HG02678 (cell line): ENCODE results near the gene AFF3.

Experiments used
- ATAC-seq: cut with Tn5 transposase; IDR thresholded peaks from one replicate; pipeline ENCODE4 v1.9.1; 2021; ENCODE audit warnings: mild to moderate bottlenecking, moderate library complexity; ENCODE audit not compliant: unreplicated experiment

The AFF3 gene

DNA sequence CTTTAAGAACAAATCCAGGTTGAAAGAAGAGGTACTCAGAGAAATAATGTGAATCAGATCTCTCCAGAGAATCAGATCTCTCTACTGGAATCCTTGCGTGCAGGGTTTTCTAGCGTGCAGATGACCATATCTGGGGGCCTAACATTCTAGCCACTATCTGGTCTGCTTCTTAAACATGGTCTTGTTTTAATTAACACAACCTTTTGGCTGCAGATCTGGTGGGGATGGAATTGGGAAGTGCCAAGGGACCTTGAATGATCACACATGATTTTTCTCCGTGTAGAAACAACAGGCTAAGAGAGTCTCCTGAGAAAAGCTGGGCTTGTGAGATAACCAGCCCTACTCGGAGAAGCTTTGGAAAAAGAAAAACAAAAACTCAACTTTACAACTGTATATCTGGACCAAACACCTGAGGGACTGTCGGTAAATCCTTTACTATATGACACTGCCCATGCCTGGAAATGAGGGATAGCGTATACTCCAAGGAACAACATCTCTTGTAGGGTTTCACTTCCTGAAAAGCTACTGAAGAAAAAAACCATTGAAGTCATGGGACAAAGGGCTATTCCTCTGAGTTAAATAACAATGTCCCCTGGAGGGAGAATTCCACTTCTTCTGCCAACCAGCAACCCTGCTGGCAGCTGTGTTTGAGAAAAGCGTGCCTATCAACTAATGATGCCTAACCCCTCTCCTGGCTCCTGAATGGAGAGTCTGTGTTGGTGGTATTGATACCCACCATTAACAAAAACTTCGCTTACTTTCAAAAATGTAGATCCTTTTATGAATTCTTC is 481.6 kb downstream of the AFF3 start:
- no peak for ATAC-seq

DNA sequence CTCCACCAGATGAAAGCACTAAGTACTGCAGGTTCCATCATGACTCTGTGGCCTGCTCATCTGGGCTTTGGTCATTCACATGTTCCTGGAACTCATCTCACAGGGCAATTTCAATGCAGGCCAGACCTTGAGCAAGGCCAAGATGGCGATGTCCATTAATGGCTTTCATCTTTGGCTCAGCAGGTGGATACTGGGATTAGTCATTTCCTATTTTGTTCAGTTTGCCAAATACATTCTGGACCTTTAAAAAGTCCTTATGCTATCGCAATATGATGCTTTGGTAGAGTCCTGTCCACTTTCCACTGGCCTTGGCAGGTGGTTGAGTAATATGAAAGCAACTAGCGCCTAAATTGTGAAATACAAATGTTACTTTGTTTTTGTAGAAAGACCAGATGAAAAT is 482.5 kb downstream of the AFF3 start:
- no peak for ATAC-seq

DNA sequence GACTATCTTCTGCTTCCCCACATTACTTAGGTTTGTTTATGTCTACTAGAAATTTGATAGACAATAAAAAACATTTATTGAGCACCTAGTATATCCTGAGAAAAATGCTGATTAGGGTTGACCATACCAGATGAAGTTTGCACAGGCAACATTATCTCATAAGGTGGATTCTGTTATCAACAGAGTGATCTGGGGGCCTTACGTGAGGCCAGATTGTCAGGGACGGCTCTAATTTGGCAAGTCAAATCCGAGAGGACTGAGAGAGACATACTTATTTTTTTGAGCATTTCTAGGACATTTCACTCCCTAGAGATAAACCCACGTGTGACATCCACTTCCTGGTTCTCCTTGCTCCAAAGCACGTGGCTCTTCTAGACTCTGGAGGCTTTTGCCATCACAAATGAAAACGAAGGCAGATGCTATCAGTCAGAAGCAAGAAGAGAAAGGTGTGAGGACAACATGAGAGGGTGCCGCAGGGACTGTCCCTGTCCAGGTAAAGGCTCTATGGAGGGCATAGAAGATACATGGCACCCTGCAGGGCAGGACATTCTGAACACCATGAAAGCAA is 484.6 kb downstream of the AFF3 start:
- ATAC-seq: no peak

DNA sequence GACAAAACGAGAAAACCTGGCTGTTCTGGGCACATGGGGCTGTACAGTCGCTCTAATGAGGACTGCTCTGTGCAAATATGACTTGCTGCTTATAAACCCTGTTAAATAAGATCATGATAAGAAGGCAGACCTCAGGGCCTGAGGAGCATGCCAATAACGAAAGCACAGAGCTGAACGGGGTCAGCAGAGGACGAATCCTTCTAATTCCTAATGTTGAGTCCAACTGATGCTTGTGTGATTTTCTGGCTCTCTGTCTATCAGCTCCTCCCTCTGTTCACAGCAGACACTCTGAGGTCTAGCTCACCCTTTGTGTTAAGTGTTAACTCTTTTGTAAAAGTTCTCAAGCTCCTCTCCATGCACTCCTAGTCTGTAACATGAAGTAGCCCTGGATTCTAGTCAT is 485.4 kb downstream of the AFF3 start:
- no peak for ATAC-seq

DNA sequence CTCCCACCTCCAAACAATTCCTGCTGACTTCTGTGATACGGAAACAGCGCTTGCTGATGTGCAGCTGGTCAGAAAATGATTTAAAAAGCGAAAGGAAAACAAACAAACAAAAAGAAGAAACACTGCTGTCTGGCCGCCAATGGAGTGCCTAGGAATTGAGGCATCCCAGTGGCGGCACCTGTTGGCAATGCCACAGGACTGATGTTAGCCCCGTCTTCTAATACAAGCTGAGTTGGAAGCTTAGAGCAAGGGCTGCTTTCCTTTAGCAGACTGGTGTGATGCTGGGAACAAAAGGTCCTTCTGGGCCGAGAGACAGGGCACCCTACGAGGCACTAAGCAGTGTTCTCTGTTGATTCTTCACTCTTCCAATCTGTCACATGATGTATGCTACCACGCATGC is 489.0 kb downstream of the AFF3 start:
- ATAC-seq: no peak

DNA sequence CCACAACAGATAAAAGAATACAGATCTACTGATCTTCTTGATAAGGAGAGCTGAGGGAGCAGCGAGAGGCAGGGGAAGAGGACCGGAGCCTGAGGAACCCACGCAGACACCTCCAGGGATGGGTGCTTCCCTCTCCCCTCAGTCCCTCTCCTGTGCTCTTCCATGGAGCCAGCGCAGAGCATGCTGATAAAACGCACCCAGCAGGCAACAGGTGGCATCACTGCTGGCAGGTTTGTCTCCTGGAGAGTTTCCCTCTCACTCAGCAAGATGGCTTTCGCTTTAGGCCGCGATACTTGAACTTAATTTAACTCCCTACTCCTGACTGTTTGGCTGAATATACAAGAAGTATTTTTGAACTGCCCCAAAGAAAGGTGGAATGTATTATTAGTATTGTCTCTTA is 489.5 kb downstream of the AFF3 start:
- no peak for ATAC-seq

DNA sequence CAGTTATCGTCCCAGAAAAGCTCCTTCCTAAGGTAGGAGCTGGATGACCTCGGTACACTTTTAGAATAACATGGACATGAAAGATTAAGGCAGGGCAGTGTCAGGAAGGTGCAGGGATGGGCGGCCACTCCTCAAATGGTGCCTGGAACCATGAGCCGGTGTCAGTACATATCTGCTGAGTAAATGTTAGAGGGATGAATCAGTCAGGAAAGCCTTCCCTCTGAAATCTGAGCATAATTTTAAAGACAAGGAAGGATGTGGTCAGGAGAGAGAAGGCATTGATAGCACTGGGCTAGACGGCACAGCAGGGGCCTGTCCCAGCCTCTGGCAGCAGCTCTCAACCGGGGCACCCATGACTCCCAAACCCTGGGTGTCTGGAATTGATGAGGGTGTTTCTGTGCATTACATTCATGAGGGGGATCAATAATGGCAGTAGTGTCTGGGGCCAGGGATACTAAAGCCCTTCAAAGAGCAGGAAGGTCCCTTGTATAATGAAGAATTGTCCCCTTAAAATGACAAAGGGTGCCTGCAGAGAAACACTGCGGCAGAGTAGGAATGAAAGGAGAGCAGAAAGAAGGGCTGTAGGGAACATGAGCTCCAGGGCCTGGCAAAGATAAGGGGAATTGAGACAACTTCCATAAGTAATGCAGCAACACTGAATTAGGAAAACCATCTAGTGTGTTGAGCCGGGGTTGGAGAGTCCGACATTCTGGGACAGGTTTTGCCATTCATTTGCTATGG is 490.3 kb downstream of the AFF3 start:
- ATAC-seq: no peak

DNA sequence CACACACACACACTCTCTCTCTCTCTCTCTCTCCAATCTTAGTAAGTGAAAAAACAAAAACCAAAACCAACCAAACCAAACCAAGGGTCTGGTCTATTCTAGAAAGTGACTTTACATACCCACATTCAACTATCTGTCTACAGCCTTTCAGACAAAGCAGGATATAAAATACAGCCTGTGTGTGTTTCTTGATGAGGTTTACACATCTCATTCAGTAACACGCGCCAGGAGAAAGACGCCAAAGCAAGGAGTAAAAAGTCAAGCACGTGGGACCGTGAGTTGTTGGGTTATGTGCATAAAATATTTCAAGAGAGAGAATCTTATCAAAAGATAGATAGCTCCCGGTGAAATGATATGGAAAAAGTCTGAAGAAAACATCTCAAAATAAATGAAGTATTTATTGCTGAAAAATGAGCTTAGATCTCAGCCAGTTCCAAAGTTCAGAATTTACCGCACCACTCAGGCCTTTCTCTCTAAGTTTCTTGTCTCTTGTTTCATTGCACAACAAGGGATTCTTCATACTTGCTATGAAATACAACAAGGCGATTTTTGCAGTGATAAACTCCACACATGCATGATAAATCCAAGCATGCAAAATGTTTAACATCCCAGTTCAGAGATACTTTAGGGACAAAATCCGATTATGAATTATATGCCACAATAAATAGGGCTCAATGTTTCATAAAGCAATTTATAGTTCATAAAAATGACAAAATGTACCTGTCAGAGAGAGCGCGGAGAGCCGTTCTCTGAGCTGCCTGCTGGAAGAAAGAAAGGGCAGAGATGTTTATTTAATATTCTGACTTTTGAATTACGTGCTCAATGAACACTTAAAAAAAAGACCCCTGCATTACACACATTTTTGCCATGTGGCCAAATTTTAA is 493.2 kb downstream of the AFF3 start:
- ATAC-seq: no peak

DNA sequence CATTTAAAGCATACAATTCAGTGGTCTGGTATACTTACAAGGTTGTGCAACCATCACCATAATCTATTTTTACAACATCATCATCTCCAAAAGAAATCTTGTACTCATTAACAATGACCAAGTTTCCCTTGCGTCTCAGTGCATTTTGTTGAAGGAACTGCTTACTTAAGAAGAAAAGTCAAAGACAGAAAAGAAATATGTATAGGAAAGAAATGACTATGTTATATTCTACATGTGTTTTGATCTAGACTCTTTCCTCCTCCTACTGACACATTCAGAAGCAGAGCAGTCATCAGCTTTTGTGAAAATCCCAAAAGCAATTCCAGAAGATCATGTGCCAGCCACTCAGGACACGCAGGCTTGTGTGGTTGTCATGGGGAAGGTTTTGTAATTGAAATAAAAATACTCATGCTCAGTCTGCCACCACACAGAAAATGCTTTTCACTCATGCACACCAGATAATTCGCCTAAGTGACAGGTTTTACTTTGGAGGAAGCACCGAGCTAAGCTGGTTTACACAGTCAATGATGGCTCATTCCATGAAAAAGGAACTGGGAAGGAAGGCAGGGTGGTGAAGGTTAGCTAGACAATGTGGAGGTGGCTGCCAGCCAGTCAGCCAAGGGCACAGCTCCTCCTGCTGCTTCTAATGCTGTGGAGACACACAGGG is 494.1 kb downstream of the AFF3 start:
- no peak for ATAC-seq

DNA sequence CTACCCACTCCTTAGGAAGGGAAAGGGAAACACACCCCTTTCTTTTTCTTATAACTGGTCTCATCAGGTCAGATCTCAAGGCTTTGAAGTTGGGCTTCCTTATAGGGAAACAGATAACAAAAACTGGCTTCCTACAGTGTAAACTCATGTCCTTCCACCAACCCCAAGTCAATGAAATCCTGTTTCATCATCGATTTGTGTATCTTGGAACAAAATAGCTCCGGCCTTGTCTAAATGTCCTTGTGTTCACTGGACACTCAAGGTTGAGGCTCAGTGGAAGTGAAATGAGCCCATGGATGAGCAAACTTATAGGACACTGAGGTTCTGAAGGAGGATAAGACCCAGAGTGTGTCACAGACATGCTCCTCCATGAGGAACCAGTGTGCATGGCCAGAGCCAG is 496.4 kb downstream of the AFF3 start:
- ATAC-seq: no peak

DNA sequence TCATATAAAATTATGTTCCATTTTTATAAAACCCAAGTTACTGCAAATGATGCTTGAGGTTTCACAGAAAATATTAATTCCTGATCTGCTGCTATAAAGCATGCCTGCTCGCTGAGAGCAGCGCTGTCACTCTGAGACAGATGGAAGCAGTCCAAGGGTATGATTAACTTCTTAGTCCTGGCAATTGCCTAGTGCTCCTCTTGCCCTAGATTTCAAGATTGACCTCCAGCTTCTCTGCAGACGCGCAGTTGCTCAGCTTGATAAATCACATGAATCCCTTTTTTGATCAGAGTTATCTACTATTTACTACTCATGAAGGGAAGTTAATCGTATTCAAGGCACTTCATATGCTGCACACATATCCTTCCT is 498.0 kb downstream of the AFF3 start:
- ATAC-seq: no peak

DNA sequence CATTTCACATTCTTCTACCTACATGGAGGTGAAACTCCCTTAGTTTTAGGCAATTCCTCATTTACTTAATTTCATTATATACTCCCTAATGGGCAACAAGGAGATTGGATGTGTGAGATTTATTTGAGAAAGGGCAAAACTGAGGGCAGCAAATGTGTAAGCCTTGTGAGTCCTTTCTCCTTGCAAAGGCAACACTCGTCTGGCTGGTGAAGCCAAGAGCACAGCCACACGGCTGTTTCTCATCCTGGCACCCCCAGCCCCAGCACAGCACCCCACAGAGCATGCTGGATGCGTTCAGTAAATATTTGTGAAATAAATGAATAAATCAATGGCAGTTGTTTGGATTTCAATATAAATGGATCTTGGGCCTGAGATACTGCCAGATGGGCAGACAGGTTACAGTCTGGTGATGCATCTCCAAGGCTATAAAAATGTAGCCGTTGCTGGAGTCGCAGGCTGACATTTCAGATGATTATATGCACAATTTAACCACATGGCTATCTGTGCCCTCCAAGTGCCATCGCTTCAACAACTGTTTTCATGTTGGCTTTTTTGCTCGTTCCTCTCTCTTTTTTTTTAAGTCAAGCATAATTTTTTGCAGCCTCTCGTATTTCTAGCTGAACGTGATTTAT is 498.5 kb downstream of the AFF3 start:
- ATAC-seq: no peak

DNA sequence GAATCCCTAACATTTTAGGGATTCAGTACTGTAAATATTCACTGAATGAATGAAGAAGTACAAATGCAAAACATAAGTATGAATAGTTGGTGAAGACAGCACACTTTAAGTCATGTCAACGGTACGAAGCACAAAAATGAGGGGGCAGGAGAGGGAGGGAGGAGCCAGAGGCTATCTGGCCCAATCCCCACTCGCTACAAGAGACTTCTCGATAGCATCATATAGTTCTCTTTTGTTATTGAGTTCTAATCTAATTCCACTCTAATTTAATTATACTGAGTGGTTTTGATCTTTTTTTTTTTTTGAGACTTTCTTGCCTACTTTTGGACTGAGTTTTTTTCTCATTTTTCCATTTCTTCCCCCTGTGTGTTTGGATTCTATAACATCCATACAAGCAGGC is 500.4 kb downstream of the AFF3 start:
- no peak for ATAC-seq

DNA sequence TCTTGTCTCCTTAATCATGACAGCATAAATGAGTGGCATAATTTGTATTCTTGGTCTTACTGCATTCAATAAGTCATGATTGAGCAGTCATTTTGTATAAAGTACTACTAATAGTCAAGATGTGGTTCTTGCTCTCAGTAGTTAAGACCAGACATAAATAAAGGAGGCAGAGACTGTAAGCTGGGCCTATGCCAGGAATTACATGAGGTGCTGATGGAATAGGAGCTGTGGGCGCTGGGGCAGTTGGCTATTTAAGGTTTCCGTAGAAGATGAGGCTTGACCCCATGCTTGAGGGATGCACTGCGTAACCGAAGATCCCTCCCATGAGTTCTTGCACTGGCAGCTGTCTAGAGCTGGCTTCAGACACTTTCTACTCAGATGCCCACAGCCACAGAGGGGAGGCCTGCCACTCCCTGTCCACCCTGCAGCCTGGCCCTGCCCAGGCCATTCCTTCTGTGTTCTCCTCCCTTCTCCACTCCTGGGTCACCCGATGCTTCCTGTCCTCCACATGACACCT is 501.7 kb downstream of the AFF3 start:
- no peak for ATAC-seq

DNA sequence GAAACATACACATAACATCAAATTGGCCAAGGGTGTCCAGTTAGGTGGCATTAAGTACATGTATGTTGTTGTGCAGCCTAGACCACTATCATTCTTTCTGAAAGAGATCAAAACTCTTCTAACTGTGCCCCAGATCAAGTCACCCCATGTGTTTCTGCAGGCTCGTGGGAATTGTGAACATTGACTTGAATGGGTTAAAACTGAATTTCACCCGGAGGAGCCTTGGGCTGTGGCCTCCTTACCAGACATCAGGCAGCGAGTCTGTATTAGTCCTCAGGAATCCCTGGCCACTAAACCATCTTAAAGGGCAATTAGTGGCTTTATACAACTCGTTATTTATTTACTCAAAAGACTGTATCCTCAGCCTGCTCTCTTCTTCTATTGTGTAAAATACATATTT is 503.6 kb downstream of the AFF3 start:
- no peak for ATAC-seq

DNA sequence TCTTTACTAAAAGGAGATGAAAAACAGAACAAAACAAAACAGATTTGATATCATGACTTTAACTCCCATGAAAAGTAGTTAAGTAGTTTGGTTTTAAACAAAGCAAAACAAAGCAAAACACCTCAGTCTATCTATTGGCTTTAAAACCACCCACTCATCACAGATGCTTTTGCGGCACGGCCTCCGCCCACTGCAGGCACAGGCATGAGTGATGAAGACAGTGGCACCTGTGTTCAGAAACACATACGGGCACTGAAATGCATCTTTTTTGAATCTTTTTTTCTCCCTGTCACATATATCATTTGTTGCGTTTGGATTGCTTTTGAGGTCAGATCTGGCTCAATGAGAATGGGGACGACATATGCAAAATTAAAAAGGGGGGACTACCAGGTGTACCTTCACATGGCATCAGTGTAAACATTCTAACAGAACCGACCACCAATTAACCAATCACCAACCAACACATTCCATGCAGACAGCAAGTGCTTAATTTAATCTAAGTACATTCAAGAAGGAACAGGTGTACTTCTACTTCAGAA is 505.2 kb downstream of the AFF3 start:
- no peak for ATAC-seq

DNA sequence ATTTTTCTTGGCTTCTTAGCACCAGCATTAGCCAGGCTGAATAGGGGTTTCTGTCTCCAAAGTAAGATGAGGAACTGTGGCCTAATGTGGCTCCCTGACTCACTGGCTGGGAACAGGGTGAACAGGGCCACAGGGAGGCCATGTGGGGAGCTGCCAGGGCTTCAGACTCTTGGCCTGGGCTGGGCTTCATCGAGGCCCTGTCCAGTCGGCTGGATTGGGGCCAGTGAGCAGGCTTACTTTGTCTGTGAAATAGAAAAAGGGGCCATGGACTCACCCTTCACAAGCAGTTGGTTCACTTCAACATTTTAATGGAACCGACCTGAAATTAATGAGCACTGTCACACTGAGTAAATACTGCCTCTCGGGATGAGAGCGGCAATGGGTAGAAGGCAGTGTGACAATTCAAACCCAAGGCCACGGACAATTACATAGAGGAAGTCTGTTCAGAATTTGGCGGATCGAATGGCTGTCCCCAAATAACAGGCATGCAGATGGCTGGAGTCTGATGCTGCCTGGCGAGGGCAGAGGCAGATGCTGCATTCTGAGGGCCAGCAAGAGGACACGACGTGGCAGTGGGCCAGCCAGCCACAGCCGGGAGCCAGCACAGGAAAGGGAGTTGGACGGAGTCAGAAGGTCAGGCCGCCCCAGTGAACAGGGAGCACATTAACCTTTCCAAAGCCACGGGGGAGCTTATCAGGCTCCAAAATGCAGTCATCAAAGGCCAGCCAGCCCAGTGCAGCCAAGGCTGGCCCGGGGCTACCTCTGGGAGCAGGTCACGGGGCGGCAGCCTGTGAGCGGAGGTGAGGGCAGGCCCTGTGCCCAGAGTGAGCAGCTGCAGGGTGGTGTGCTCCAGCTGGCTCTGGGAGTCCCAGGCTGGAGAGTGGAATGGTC is 506.0 kb downstream of the AFF3 start:
- ATAC-seq: no peak

DNA sequence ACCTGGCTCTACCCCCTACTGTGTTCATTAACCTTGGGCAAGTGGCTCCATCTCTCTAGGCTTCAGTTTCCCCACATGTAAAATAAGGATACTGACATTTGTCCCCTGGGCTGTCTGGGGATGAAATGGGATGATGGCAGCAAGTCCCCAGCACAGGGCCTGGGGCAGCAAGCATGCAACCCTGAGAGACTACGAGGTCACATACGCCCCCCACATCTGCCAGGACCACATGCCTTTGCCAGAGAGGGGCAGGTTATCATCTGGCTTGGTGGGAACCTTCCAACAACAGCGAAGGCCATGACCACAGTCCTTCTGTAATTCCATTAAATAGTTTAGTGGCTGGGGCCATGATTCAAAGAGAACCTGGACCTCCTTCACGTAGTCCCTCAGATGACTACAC is 506.7 kb downstream of the AFF3 start:
- no peak for ATAC-seq

DNA sequence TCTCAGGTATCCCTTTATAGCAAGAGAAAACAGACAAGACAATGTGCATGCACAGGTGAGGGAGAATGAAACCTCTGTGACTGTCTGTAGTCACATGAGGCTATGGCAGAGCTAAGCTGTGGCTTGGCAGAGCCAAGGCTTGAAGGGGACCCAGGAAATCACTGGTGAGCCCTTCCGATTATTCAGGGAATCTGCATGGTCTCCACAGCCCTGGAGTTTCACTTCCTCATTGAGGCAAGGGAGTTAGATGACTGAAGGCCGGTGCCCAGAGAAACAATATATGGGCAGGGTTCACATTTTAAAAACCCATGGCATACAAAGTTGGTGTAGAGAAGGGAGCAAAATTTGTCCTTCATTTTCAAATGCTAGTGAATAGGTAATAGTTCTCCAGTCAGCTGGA is 508.2 kb downstream of the AFF3 start:
- no peak for ATAC-seq
